Measurements from ENCODE around the gene DDX21. TPM values are rescaled to one million over a fixed set of nuclear protein-coding genes. Genes with fewer than 3 reads are reported as not detected.
"Not testable (repeated sequence)": the region's sequence is repeated elsewhere in the genome, so short reads cannot be mapped to it uniquely, and the experiment has no call there.

Gene DDX21
- 56.6 TPM for polyA plus RNA-seq (2013, experiment 1 of 2)
- 56.2 TPM for polyA plus RNA-seq (2013, experiment 2 of 2)

GRCh38 chr10:68955832-68956532 lies at the start of gene DDX21:
Gene DDX21, plus strand, starts transcription at chr10:68956170. Its CDS starts 56 bp downstream, at chr10:68956226.
- no peaks in the 10 kb centered on the region for H3K9me3 ChIP-seq (ENCODE audit: control insufficient read depth, low read length)
- H2AK5ac ChIP-seq (ENCODE audit: low read length, severe bottlenecking), result no peak within 1 kb of the TSS
- H4K91ac ChIP-seq (ENCODE audit: low read length), result peak within 1 kb of the TSS; percentile 87
- WGBS, result under 1% methylated on average over 53 of the region's 53 CpGs
- peak within 1 kb of the TSS; percentile 52 for H2BK120ac ChIP-seq (ENCODE audit: low read depth, low read length)
- H3K23ac ChIP-seq (ENCODE audit: low read length in 2 of 2), result no peak within 1 kb of the TSS
- H2AFZ ChIP-seq (ENCODE audit: low read depth, low read length), result peak within 1 kb of the TSS; percentile 83
- H3K36me3 ChIP-seq (ENCODE audit: control insufficient read depth in 1 of 2, insufficient read depth in 2 of 2, low read depth in 1 of 2, low read length in 2 of 2), result peaks cover 3 to 25% of the 10 kb centered on the region in 2 experiments
- H3K27me3 ChIP-seq (ENCODE audit: control insufficient read depth in 1 of 2, insufficient read depth in 1 of 2, low read length in 2 of 2), result no peaks in the 10 kb centered on the region
- peak within 1 kb of the TSS; percentile 44 to 60 for H3K18ac ChIP-seq (ENCODE audit: low read depth in 1 of 2, low read length in 2 of 2)
- H4K8ac ChIP-seq (ENCODE audit: low read length), result peak within 1 kb of the TSS; percentile 81
- peaks cover 5% of the 10 kb centered on the region for H3K4me1 ChIP-seq (ENCODE audit: control insufficient read depth, insufficient read depth, low read depth, low read length)
- H3K9ac ChIP-seq (ENCODE audit: low read length), result peak within 1 kb of the TSS; percentile 98
- H3K4ac ChIP-seq (ENCODE audit: low read depth in 1 of 2, low read length in 2 of 2), result peak within 1 kb of the TSS; percentile 84 to 88
- H3K4me2 ChIP-seq (ENCODE audit: low read length, poor library complexity, severe bottlenecking), result peak within 1 kb of the TSS; percentile 86
- H3K79me1 ChIP-seq (replicated peaks; ENCODE audit: low read length, poor library complexity, severe bottlenecking), result peaks cover 2% of the 10 kb centered on the region
- H2BK15ac ChIP-seq (ENCODE audit: low read depth, poor library complexity, severe bottlenecking), result no peak within 1 kb of the TSS
- DNase-seq, result peak; percentile 97
- H3K4me3 ChIP-seq (ENCODE audit: insufficient read depth in 1 of 2, low read depth in 1 of 2, low read length in 2 of 2), result peak within 1 kb of the TSS; percentile 84 to 95
- H3K27ac ChIP-seq (ENCODE audit: low read length, poor library complexity, severe bottlenecking), result peak within 1 kb of the TSS; percentile 88
- H2BK5ac ChIP-seq (ENCODE audit: low read depth, low read length, poor library complexity, severe bottlenecking), result peak within 1 kb of the TSS; percentile 15
- peak within 1 kb of the TSS in 1 of 2 experiments; percentile 15 for H3K14ac ChIP-seq (ENCODE audit: low read length in 2 of 2)
- H2BK12ac ChIP-seq (ENCODE audit: low read length in 2 of 2), result peak within 1 kb of the TSS in 1 of 2 experiments; percentile 32

DNA sequence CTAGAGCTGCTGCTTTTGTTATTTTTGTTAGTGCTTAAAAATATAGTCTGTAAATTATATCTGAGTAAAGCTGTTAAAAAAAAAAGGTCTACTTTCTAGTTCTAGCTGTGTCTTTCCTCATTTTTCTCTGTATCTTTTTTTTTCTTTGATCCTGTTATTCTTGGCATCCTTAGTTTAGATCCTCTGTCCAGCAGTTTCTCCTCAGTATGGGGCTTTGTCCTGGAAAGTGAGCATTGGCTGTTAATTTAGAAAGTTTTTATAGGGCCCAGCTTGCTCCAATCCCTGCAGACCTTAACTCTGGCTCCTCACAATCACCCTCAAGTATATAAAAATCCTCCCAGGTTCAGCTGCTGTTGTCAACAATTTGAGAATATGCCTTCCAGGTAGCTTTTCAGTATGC lies 31.4 kb upstream of the DDX21 start:
- H3K27ac ChIP-seq (ENCODE audit: low read length, poor library complexity, severe bottlenecking), result no peak overlapping the region
- H3K9me3 ChIP-seq (ENCODE audit: control insufficient read depth, low read length), result no peaks in the 10 kb centered on the region
- no peak overlapping the region for H2AK5ac ChIP-seq (ENCODE audit: low read length, severe bottlenecking)
- H2BK15ac ChIP-seq (ENCODE audit: low read depth, poor library complexity, severe bottlenecking), result no peak overlapping the region
- H3K14ac ChIP-seq (ENCODE audit: low read length in 2 of 2), result no peak overlapping the region
- no peak overlapping the region for H3K4me3 ChIP-seq (ENCODE audit: insufficient read depth in 1 of 2, low read depth in 1 of 2, low read length in 2 of 2)
- no peak overlapping the region for H2BK12ac ChIP-seq (ENCODE audit: low read length in 2 of 2)
- no peak overlapping the region for H4K8ac ChIP-seq (ENCODE audit: low read length)
- H2AFZ ChIP-seq (ENCODE audit: low read depth, low read length), result no peak overlapping the region
- no peak overlapping the region for H3K23ac ChIP-seq (ENCODE audit: low read length in 2 of 2)
- no peak overlapping the region for H3K4me2 ChIP-seq (ENCODE audit: low read length, poor library complexity, severe bottlenecking)
- no peaks in the 10 kb centered on the region for H3K27me3 ChIP-seq (ENCODE audit: control insufficient read depth in 1 of 2, insufficient read depth in 1 of 2, low read length in 2 of 2)
- H3K4ac ChIP-seq (ENCODE audit: low read depth in 1 of 2, low read length in 2 of 2), result no peak overlapping the region
- H3K18ac ChIP-seq (ENCODE audit: low read depth in 1 of 2, low read length in 2 of 2), result no peak overlapping the region
- H3K36me3 ChIP-seq (ENCODE audit: control insufficient read depth in 1 of 2, insufficient read depth in 2 of 2, low read depth in 1 of 2, low read length in 2 of 2), result peaks cover 18 to 44% of the 10 kb centered on the region in 2 experiments
- H2BK5ac ChIP-seq (ENCODE audit: low read depth, low read length, poor library complexity, severe bottlenecking), result no peak overlapping the region
- peaks cover 1% of the 10 kb centered on the region for H3K4me1 ChIP-seq (ENCODE audit: control insufficient read depth, insufficient read depth, low read depth, low read length)
- H4K91ac ChIP-seq (ENCODE audit: low read length), result no peak overlapping the region
- H3K9ac ChIP-seq (ENCODE audit: low read length), result no peak overlapping the region
- no peak overlapping the region for H2BK120ac ChIP-seq (ENCODE audit: low read depth, low read length)
- no peak for DNase-seq
- H3K79me1 ChIP-seq (replicated peaks; ENCODE audit: low read length, poor library complexity, severe bottlenecking), result peaks cover 18% of the 10 kb centered on the region

- Histone ChIP-seq H2BK15ac (ENCODE audit: low read depth, poor library complexity, severe bottlenecking) (no peak overlapping the region), H3K79me1 (replicated peaks; ENCODE audit: low read length, poor library complexity, severe bottlenecking) (peaks cover 16% of the 10 kb centered on the region), H3K27me3 (ENCODE audit: control insufficient read depth in 1 of 2, insufficient read depth in 1 of 2, low read length in 2 of 2) (no peaks in the 10 kb centered on the region), H4K8ac (ENCODE audit: low read length) (no peak overlapping the region), H3K18ac (ENCODE audit: low read depth in 1 of 2, low read length in 2 of 2) (no peak overlapping the region), H3K4me3 (ENCODE audit: insufficient read depth in 1 of 2, low read depth in 1 of 2, low read length in 2 of 2) (no peak overlapping the region), H2AK5ac (ENCODE audit: low read length, severe bottlenecking) (no peak overlapping the region), H3K23ac (ENCODE audit: low read length in 2 of 2) (no peak overlapping the region), H3K9ac (ENCODE audit: low read length) (no peak overlapping the region), H3K27ac (ENCODE audit: low read length, poor library complexity, severe bottlenecking) (no peak overlapping the region), H2BK12ac (ENCODE audit: low read length in 2 of 2) (no peak overlapping the region), H4K91ac (ENCODE audit: low read length) (no peak overlapping the region), H2AFZ (ENCODE audit: low read depth, low read length) (no peak overlapping the region), H2BK5ac (ENCODE audit: low read depth, low read length, poor library complexity, severe bottlenecking) (no peak overlapping the region), H3K36me3 (ENCODE audit: control insufficient read depth in 1 of 2, insufficient read depth in 2 of 2, low read depth in 1 of 2, low read length in 2 of 2) (peaks cover 20 to 44% of the 10 kb centered on the region in 2 experiments), H3K4me2 (ENCODE audit: low read length, poor library complexity, severe bottlenecking) (no peak overlapping the region), H3K9me3 (ENCODE audit: control insufficient read depth, low read length) (no peaks in the 10 kb centered on the region), H3K4ac (ENCODE audit: low read depth in 1 of 2, low read length in 2 of 2) (no peak overlapping the region), H3K4me1 (ENCODE audit: control insufficient read depth, insufficient read depth, low read depth, low read length) (peaks cover 1% of the 10 kb centered on the region), H3K14ac (ENCODE audit: low read length in 2 of 2) (no peak overlapping the region), H2BK120ac (ENCODE audit: low read depth, low read length) (no peak overlapping the region)
- no peak for DNase-seq
- WGBS, result 99% methylated on average over 4 of the region's 4 CpGs
These were observed 30.5 kb upstream of the DDX21 start for GRCh38 chr10:68925489-68925888.

DNA sequence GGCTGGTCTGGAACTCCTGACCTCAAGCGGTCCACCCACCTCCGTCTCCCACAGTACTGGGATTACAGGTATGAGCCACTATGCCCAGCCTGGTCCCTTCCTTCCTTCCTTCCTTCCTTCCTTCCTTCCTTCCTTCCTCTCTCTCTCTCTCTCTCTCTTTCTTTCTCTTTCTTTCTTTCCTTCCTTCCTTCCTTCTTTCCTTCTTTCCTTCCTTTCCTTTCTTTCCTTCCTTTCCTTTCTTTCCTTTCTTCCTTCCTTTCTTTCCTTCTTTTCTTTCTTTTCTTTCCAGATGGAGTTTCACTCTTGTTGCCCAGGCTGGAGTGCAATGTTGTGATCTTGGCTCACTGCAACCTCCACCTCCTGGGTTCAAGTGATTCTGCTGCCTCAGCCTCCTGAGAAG lies 26.8 kb upstream of the DDX21 start:
- not testable (repeated sequence) for H4K91ac ChIP-seq (ENCODE audit: low read length); H3K23ac ChIP-seq (ENCODE audit: low read length in 2 of 2)
- 100% methylated on average over 2 of the region's 2 CpGs for WGBS

More for the DNA sequence above, 26.8 kb upstream of the DDX21 start:
- not testable (repeated sequence) for H2BK5ac ChIP-seq (ENCODE audit: low read depth, low read length, poor library complexity, severe bottlenecking); H3K4me1 ChIP-seq (ENCODE audit: control insufficient read depth, insufficient read depth, low read depth, low read length); H3K14ac ChIP-seq (ENCODE audit: low read length in 2 of 2); H2AK5ac ChIP-seq (ENCODE audit: low read length, severe bottlenecking); H3K4ac ChIP-seq (ENCODE audit: low read depth in 1 of 2, low read length in 2 of 2); H3K9ac ChIP-seq (ENCODE audit: low read length); H2BK120ac ChIP-seq (ENCODE audit: low read depth, low read length); H2BK12ac ChIP-seq (ENCODE audit: low read length in 2 of 2); H3K4me2 ChIP-seq (ENCODE audit: low read length, poor library complexity, severe bottlenecking); H2BK15ac ChIP-seq (ENCODE audit: low read depth, poor library complexity, severe bottlenecking); H3K27ac ChIP-seq (ENCODE audit: low read length, poor library complexity, severe bottlenecking); H4K8ac ChIP-seq (ENCODE audit: low read length); H3K9me3 ChIP-seq (ENCODE audit: control insufficient read depth, low read length); DNase-seq; H3K27me3 ChIP-seq (ENCODE audit: control insufficient read depth in 1 of 2, insufficient read depth in 1 of 2, low read length in 2 of 2); H3K4me3 ChIP-seq (ENCODE audit: insufficient read depth in 1 of 2, low read depth in 1 of 2, low read length in 2 of 2); H2AFZ ChIP-seq (ENCODE audit: low read depth, low read length); H3K18ac ChIP-seq (ENCODE audit: low read depth in 1 of 2, low read length in 2 of 2)
- peaks cover 22 to 47% of the 10 kb centered on the region in 2 experiments for H3K36me3 ChIP-seq (ENCODE audit: control insufficient read depth in 1 of 2, insufficient read depth in 2 of 2, low read depth in 1 of 2, low read length in 2 of 2)
- H3K79me1 ChIP-seq (replicated peaks; ENCODE audit: low read length, poor library complexity, severe bottlenecking), result peaks cover 21% of the 10 kb centered on the region
